NCI-H748 (cell line): ENCODE data around the gene GRB7.
A peak's percentile ranks its signal among the peaks of the same experiment; 100 is the strongest.

Experiments used
- DNase-seq: peaks from one replicate; lab custom pipeline; 2025; ENCODE audit not compliant: unreplicated experiment; lab: John Stamatoyannopoulos, UW

The GRB7 gene

DNA sequence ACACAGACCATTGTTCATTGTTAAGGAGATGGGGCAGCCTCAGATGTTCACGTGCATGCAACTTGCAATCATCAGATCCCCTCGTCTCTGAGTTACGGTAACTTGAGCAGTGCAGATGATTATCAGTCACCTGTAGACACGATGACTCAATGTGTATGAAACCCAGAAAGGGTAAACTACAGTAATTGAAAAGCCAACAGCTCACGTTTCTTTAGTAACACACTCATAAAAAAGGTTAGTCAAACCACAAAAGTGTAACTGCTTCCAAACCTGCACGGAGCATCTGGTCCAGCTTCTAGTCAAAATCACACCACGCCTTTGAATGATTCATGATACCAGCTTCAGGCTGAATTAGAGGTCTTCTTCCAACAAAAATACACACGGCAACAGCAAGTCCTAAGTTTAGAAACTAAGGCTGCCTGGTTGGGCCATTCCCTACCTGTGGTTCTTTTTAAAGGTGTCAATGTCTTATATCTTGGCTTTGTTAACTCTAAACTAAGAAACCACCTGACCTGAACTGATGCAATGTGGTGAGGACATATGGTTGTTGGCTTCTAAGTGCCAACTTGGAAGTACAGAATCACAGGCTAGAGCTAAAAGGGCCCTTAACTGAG lies 32.3 kb downstream of the GRB7 start:
- DNase-seq, result peak; percentile 73

DNA sequence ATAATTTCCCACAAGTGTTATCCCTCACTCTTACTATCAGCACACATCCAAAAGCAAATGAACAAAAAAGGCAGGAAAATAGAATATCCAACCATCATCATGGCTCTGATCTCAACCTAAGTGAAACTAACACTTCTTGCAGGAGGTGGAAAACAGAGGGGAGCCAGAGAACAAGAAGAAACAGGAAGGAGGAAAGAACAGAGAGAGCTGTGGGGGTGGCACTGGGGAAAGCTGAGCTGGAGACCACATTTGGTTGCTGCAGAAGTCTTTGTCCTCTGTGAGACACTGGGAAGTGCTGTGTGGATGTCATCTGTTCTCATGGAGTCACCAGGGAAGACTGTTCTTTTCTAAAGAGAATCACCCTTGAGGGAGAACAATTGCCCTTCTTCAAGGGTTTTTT lies 34.7 kb downstream of the GRB7 start:
- DNase-seq, result no peak

GRCh38 chr17:39772987-39773934 lies 35.5 kb downstream of the GRB7 start:
- DNase-seq, result no peak

DNA sequence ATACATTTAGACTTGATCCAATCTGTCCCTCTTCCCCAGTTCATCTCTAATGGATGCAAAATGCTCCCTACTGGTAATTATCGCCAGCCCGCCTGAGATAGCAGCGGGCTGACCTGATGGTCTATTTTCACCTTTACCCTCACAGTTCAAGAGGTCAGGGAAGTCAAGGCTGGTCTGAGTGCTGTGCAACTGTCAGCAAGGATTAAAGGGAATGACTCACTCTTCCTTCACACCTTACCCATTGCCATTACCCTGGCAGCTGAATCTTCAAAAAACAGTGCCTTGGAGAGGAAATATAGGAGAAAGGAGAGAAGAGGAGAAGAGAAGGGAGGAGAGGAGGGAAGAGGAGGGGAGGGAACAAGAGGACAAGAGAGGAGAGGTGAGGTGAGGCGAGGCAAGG lies 36.3 kb downstream of the GRB7 start:
- no peak for DNase-seq

- no peak for DNase-seq
Measured at GRCh38 chr17:39775031-39775430, 37.3 kb downstream of the GRB7 start.

- DNase-seq, result no peak
Measured at GRCh38 chr17:39776252-39776651, 38.5 kb downstream of the GRB7 start.

DNA sequence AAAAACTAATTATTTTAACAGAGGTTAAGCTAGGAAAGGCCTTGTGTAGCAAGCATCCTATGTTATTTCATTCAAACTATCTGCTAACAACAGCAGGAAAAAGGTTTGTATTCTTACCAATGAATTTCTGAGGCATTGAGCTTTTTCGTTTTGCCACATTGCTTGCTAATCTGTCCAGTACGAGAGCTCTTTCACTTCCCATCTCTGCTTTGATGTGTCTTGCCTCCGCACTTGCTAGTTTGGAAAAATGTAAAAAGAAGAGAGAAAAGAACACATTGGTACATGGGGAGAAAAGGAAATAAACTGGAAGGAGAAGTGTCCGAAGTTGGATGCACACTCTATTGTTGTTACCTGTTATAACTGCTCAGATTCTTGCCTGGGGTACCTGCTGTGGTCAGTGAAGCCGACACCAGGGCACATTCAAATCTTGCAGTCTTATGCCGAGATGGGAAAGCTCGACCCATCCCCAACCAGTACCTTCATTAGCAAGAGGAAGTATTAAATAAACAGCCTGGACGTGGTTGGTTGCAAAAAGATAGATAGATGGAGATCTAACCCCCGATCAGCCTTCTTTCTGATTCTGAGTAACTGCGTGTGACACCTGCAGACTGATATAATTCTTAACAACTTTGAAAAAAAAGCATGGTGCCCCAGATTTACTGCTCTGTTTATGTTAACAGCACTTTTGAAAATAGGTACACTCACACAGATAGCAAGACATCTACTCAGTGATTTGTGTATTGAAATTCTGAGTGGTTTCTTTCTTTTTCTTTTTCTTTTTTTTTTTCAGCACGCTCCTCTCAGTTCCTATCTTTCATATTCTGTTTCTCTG lies 40.0 kb downstream of the GRB7 start:
- no peak for DNase-seq

GRCh38 chr17:39781031-39781860 lies 43.5 kb downstream of the GRB7 start:
- no peak for DNase-seq

DNA sequence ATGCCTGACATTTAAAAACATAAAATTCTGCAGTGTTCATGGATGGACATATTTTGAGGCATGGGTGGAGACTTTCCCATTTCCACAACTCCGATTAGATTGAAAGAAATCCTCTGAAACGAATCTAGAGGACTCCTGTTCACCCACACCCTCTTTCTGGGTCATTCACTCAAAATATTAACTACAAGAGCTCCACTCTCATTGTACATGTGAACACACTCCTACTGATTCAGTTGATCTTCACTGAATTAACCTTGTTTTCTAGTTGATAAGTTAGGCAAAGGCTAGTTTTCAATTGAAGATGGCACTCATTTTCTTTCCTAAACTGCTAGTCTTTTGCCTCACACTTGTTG lies 44.1 kb downstream of the GRB7 start:
- DNase-seq, result no peak

DNA sequence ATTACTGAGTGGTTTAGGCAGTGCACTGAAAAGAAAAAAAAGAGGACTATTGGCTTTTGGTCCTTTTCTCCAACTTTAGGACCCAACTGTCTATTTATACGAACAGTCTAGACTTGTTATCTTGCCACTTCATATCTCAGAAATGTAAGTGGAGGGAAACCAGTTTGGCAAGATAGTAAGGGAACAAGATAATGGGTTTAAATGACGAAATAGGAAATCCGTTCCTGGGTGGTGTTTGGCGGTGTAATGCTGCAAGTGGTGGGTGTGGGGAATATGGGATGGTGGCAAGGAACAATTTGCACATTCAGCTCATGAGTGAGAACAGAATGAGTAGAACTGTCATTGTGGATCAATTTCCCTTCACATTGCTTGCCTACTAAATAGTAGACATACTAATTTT lies 44.7 kb downstream of the GRB7 start:
- DNase-seq, result peak; percentile 38

DNA sequence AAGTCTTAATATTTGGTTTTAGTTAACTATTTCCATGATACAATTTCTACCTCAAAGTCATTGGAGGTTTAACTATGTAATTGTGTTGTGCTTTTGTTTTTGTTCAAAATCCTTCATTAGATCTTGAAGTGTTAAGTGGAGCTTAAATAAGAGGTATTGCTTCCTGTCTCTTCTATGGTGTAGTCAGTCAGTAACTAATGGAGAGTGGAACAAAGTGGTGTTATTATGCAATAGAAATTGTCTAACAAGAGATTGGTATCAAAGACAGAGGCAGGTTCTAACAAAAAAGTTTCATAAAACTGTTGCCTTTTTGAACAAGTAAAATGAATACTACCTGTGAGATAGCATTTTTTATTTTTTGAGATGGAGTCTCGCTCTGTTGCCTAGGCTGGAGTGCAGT lies 45.2 kb downstream of the GRB7 start:
- no peak for DNase-seq

DNA sequence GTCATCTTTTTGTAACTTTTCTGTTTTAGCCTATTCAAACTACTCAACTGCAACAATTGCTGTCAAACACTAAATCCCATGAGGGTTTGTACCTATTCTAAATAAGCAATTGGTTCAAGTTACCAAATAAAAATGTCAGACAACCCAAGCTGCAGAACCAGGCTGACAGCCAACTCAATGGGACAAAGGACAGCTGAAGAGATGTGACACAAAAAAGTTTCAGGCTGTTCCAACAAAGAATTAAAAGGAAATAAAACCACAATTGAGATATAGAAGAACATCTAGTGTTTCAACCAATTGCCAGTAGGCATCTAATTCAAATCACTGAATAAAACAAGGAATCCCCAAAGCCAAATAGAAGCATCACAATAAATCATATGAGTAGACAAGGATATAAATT lies 49.3 kb downstream of the GRB7 start:
- DNase-seq, result no peak

DNA sequence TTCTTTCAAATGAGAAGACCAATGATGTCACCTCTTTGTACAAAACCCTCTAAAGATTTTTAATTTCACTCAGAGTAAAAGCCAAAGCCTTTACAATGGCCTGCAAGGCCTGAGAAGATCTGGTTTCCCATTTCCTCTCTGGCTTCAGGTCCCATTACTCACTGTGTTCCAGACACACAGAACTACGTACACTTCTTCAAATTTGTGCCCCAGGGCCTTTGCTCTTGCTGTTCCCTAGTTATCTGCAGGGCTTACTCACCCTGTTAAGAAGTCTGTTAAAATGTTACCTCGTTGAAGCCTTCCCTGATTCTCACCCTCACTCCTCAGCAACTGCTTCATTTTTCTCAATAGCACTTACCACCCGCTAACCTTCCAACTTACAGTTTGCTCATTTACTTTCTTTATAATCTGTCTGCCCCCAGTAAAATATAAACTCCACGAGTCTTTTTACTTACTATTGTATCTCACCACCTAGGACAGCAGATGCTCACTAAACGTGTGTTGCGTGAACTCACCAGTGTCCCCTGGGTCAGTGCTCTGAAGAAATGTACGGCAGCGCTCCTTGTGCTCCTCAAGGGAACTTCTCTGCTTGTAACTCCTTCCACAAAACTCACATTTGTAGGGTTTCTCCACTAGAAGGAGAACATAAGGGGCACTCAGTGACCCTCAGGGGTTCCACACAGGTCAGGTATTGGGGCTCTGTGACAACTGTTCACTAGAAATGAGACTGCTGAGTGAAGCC lies 50.2 kb downstream of the GRB7 start:
- DNase-seq, result no peak

- DNase-seq, result no peak
Measured at GRCh38 chr17:39791111-39791992, 53.6 kb downstream of the GRB7 start.

DNA sequence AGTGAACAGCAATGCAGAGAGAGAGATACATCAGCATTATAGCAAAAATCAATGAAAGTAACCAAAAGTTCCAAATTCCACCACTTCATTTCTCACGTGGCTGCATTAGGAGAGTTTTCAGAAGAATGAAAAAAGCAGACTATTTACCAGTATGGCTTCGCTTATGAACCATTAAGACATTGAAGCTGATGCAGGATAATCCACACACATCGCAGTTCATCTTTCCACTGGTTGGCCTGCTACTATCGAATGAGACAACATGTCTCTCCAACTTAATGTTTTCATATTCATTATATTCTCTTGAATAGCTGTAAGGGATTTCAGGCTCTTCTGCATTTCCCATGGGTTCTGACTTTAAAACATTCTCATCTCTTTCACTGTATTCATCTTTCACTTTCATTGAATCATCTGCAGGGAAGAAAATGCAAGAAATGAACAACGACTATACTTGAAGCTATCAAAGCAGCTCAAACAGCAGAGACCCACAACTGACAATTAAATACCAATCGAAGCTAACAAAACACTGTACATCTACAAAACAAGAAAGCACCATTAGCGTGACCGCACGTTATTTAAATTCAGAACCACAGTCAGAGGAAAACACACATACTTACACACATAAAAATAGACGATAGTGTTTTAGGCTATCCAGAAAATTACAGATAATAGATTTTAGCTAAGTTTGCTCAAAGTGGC lies 54.9 kb downstream of the GRB7 start:
- no peak for DNase-seq

DNA sequence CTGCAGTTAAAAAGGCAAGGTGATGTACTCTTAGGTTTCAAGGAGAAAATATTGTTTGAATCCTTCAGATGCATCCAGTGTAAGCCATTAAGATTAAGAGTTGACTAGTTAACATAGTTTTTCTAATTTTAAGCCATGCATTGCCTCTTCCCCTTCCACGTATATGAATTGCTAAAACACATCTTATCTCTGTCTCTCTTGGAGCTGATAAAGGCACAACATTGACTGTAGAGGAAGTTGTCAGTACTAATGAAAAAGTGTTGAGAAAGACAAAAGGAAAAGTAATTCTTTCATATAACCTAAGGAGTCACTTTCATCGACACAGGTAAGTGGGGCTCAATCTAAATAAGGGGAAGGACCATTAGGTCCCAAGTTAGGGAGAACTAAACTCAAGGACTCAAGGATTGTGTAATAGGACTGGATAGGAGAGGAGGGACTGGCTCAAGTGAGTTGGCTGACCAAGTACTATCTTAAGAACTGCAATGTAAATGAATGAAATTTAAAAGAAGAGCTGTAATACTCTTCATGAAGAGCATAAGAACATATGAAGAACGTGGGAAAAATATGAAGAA lies 55.6 kb downstream of the GRB7 start:
- DNase-seq, result no peak

GRCh38 chr17:39794249-39794970 lies 56.7 kb downstream of the GRB7 start:
- no peak for DNase-seq
